Measurements from ENCODE around the gene ORC3. TPM values are rescaled to one million over a fixed set of nuclear protein-coding genes. Genes with fewer than 3 reads are reported as not detected.
A peak's percentile ranks its signal among the peaks of the same experiment; 100 is the strongest.
"Not testable (repeated sequence)": the region's sequence is repeated elsewhere in the genome, so short reads cannot be mapped to it uniquely, and the experiment has no call there.

The ORC3 gene
- total and polyA plus RNA-seq, 2 donors (not counting 3 experiments of a cell fraction or from before 2014, with no cell fraction given) = 9.2 to 17.9 TPM

GRCh38 chr6:87702589-87702945 is 112.6 kb downstream of the ORC3 start:
- no peaks in the 10 kb centered on the region for H3K9me3 ChIP-seq (replicated peaks; ENCODE audit: control insufficient read depth, insufficient read depth, low read length)
- peak overlapping the region; percentile 43 to 91 (median 81) for H3K4me3 ChIP-seq (replicated peaks in 1 of 3; ENCODE audit: insufficient read depth in 1 of 3, low read depth in 1 of 3, low read length in 3 of 3)
- peaks cover 9% of the 10 kb centered on the region for H4K20me1 ChIP-seq (replicated peaks; ENCODE audit: control insufficient read depth, extremely low read depth, insufficient read depth, low read length)
- peaks cover 25% of the 10 kb centered on the region for H3K4me1 ChIP-seq (ENCODE audit: control insufficient read depth, extremely low read depth, insufficient read depth, low read length)
- dilution Hi-C loops (cut with MboI; ENCODE audit: extremely low pct_ligation_motif_present, low sequenced_read_pairs) (no loop called here), intact Hi-C loops (cut with micrococcal nuclease) (loop anchor here (1.0 to 10.0 kb wide), 5 partner anchors 30 to 1172 kb away; partner anchors contain the start of gene SLC35A1)
- H3K27ac ChIP-seq (ENCODE audit: insufficient read depth, low read depth, low read length) = peak overlapping the region; percentile 62
- no peak for FAIRE-seq
- H3K9me1 ChIP-seq (replicated peaks; ENCODE audit: control insufficient read depth, extremely low read depth, insufficient read depth, low read length) = no peaks in the 10 kb centered on the region
- CTCF ChIA-PET = interaction anchor here (1.0 to 1.3 kb wide), 4 partner anchors 12 to 149 kb away, joined by 3 to 8 read pairs (median 4); no protein-coding TSS in a partner anchor
- no peaks in the 10 kb centered on the region for H3K36me3 ChIP-seq (ENCODE audit: control insufficient read depth in 2 of 2, extremely low read depth in 1 of 2, insufficient read depth in 2 of 2, low read length in 2 of 2)
- TF ChIP-seq, protein P1, sequence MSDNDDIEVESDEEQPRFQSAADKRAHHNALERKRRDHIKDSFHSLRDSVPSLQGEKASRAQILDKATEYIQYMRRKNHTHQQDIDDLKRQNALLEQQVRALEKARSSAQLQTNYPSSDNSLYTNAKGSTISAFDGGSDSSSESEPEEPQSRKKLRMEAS (IDR thresholded peaks at IDR 0.05; ENCODE audit: insufficient read depth, insufficient read length) = no peak
- TF ChIP-seq EZH2 (IDR thresholded peaks at IDR 0.05; ENCODE audit: borderline replicate concordance, low read depth, low read length, severe bottlenecking) (no peak), POLR2AphosphoS5 (IDR thresholded peaks at IDR 0.05; ENCODE audit: insufficient read depth, low read depth, low read length) (no peak), JUN (IDR thresholded peaks at IDR 0.05; ENCODE audit: borderline replicate concordance, insufficient read depth, insufficient read length, low read depth) (no peak), CTCF (IDR thresholded peaks at IDR 0.05; ENCODE audit: extremely low read depth in 1 of 2, insufficient read depth in 1 of 2, low read depth in 1 of 2, low read length in 2 of 2) (no peak), POLR2A (IDR thresholded peaks at IDR 0.05; ENCODE audit: low read depth, low read length) (no peak), FOS (IDR thresholded peaks at IDR 0.05; ENCODE audit: borderline replicate concordance, insufficient read depth, low read length) (no peak), MYC (IDR thresholded peaks at IDR 0.05; ENCODE audit: low read depth, low read length) (no peak), GATA2 (IDR thresholded peaks at IDR 0.05; ENCODE audit: insufficient read depth, insufficient read length, low read depth, low read length) (no peak)
- DNase-seq (ENCODE audit: low read depth, low spot score) = no peak
- POLR2A ChIA-PET = interaction anchor here (0.6 to 1.4 kb wide), 5 partner anchors 12 to 188 kb away, joined by 3 to 4 read pairs (median 4); partner anchors contain the start of genes ORC3 and RARS2
- H3K9ac ChIP-seq (replicated peaks; ENCODE audit: extremely low read depth, insufficient read depth, low read length) = peak overlapping the region; percentile 80
- TSS peak; percentile 73 for BruUV-seq (replicated peaks)
- H3K27me3 ChIP-seq (ENCODE audit: control insufficient read depth in 2 of 2, insufficient read depth in 2 of 2, low read length in 2 of 2) = no peaks in the 10 kb centered on the region
- peak overlapping the region; percentile 83 for H2AFZ ChIP-seq (ENCODE audit: low read depth, low read length)
- H3K79me2 ChIP-seq (ENCODE audit: control insufficient read depth, insufficient read depth, low read length) = peaks cover 44% of the 10 kb centered on the region
- H3K4me2 ChIP-seq (ENCODE audit: insufficient read depth, low read length) = peak overlapping the region; percentile 96

- Histone ChIP-seq H3K79me2 (ENCODE audit: control insufficient read depth, insufficient read depth, low read length) (peaks cover 40% of the 10 kb centered on the region), H3K9ac (replicated peaks; ENCODE audit: extremely low read depth, insufficient read depth, low read length) (peak overlapping the region; percentile 80), H2AFZ (ENCODE audit: low read depth, low read length) (peak overlapping the region; percentile 83), H3K27ac (ENCODE audit: insufficient read depth, low read depth, low read length) (peak overlapping the region; percentile 62), H3K4me3 (replicated peaks in 1 of 3; ENCODE audit: insufficient read depth in 1 of 3, low read depth in 1 of 3, low read length in 3 of 3) (peak overlapping the region in 2 of 3 experiments; percentile 81 to 91), H3K4me2 (ENCODE audit: insufficient read depth, low read length) (peak overlapping the region; percentile 96), H3K4me1 (ENCODE audit: control insufficient read depth, extremely low read depth, insufficient read depth, low read length) (peaks cover 20% of the 10 kb centered on the region)
- H3K27me3 ChIP-seq (ENCODE audit: control insufficient read depth in 2 of 2, insufficient read depth in 2 of 2, low read length in 2 of 2); BruUV-seq (replicated peaks); H3K9me1 ChIP-seq (replicated peaks; ENCODE audit: control insufficient read depth, extremely low read depth, insufficient read depth, low read length); H3K9me3 ChIP-seq (replicated peaks; ENCODE audit: control insufficient read depth, insufficient read depth, low read length); H4K20me1 ChIP-seq (replicated peaks; ENCODE audit: control insufficient read depth, extremely low read depth, insufficient read depth, low read length); dilution Hi-C loops (cut with MboI; ENCODE audit: extremely low pct_ligation_motif_present, low sequenced_read_pairs); DNase-seq (ENCODE audit: low read depth, low spot score); H3K36me3 ChIP-seq (ENCODE audit: control insufficient read depth in 2 of 2, extremely low read depth in 1 of 2, insufficient read depth in 2 of 2, low read length in 2 of 2): not testable (repeated sequence)
- FAIRE-seq = peak; percentile 4
- intact Hi-C loops (cut with micrococcal nuclease) = loop anchor here (10.0 kb wide), 1 partner anchor 1172 kb away; no protein-coding TSS in a partner anchor
- POLR2A ChIA-PET = interaction anchor here (0.6 to 1.4 kb wide), 3 partner anchors 12 to 188 kb away, joined by 3 read pairs; no protein-coding TSS in a partner anchor
- CTCF ChIA-PET = interaction anchor here (1.1 to 1.3 kb wide), 4 partner anchors 11 to 149 kb away, joined by 3 to 5 read pairs (median 3); no protein-coding TSS in a partner anchor
Observed at GRCh38 chr6:87703039-87703438, 113.1 kb downstream of the ORC3 start.
